Subcutaneous adipose tissue (tissue), 4 donors: Measurements from ENCODE around the gene ADGRD1. TPM values are rescaled to one million over a fixed set of nuclear protein-coding genes. Genes with fewer than 3 reads are reported as not detected.

Experiments used
- total RNA-seq, 4 donors: library from RNA; depleted of rRNA; stranded (reverse); fragments of >200 nt; gene quantifications; one replicate each; pipeline ENCODE4 v1.1.0, GENCODE V29; 2016
- TF ChIP-seq, protein P1 (sequence below): fragments of 450-650 bp; IDR thresholded peaks from one replicate; pipeline ENCODE4 v1.5.1; 2016; ENCODE audit warnings: low read depth, mild to moderate bottlenecking, control low read depth, antibody characterized with exemption, moderate library complexity

ADGRD1 gene
- total RNA-seq, 4 donors from 2014 or later, result 16.3 to 34.1 (median 24.1) TPM

DNA sequence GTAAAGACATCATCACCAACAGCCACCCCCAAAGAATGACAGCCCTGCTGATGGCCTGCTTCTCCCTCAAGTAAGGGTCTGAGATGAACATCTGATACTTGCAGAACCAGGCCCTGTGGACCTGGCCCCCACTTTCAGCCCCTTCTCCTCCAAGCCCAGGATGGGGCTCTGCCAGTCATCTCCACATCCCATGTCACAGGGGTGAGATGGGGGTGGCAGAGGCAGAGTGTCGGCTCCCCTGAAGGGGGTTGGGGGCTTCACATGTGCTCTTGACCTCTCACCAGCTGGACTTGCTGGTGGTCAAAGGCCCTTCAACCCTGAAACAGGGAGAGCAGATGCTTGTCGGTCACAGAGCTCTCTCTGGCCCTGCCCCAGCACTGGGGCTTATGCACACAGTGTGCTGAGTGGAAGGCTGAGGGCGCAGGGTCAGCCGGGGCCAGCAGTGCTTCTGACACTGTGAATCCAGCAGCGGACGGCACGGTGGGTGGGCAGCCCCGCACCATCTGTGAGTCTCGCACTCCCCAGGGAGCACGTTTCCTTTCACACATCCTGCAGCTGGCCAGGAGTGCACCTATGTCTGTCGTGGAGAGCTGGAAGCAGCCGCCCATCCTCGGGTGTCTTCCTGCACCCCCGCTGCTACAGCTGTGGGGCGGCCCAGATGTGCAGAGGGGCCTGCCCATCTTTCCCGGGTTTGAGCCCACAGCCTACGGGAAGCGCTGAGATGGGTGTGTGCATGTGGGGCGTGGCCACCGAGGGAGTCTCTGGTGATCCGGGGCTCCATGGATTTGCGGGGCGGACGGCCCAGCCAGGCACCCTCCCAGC lies 94.3 kb downstream of the ADGRD1 start:
- TF ChIP-seq, protein P1, sequence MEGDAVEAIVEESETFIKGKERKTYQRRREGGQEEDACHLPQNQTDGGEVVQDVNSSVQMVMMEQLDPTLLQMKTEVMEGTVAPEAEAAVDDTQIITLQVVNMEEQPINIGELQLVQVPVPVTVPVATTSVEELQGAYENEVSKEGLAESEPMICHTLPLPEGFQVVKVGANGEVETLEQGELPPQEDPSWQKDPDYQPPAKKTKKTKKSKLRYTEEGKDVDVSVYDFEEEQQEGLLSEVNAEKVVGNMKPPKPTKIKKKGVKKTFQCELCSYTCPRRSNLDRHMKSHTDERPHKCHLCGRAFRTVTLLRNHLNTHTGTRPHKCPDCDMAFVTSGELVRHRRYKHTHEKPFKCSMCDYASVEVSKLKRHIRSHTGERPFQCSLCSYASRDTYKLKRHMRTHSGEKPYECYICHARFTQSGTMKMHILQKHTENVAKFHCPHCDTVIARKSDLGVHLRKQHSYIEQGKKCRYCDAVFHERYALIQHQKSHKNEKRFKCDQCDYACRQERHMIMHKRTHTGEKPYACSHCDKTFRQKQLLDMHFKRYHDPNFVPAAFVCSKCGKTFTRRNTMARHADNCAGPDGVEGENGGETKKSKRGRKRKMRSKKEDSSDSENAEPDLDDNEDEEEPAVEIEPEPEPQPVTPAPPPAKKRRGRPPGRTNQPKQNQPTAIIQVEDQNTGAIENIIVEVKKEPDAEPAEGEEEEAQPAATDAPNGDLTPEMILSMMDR, result no peak

DNA sequence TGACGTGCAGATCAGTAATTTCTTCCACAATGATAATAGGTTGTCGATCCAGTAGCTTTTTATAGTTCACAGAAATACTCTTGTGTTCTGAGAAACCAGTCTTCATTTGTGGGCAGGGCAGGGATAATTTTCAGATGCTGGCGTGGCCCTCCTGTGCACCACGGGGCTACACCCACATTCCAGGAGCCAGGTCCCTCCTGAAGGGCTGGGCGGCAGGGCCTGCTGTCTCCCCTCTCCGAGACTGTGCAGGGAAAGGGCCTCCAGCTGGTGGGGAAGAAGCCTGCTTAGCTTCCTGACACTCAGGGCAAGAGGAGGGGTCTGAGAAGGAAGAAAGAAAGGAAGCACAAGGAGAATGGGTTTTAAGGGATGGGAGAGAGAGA lies 94.9 kb downstream of the ADGRD1 start:
- TF ChIP-seq, protein P1, result no peak

DNA sequence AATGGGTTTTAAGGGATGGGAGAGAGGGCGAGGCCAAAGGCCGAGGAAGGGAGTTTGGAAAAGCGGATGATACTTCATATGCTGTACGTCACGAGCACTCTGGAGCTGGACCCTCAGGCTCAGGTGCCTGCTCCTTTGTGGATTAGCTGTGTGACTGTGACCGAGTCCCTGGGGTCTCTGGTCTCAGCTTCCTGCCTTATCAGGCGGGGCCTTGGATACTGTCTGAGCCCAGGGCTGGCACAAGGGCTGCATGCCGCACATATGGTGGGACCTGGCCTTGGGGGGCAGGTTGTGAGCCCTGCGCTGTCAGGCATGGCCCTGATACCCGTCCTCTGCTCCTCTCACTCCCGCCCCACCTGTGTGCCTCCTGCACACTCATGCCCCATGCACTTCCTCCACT lies 95.3 kb downstream of the ADGRD1 start:
- TF ChIP-seq, protein P1, result no peak

DNA sequence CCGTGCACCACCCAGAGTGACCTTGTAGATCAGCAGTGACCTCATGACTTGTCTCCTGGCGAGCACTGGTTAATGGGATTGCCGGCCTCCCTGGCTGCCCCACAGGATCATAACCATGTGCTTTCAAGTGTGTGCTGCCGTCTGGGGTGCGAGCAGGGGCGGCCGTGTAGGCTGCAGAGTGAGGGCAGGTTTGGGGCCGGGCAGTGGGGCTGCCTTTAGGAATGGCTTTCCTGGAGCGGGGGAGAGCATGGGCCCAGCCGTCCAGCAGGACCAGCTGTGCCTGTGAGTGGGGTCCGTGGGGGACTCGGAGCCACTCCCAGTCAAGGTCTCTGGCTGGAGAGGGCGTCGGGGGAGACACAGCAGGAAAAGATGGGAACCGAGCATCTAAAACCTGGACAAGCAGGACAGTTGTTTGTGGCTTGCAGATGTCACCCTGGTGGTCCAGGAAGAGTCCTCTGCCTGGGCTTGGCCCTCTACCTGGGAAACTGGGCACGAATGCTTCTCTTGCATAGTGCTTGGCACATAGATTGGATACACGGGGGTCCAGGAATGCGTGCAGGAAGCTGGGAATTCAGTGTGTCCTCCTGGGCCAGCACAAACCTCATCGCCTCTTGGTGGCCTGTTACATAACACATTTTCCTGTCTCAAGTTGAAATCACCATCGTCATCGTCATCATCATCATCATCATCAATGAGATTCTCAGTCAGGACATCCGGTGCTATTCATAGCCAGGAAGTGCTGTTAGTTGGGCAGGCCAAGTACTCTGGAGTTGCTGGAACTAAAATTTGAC lies 96.0 kb downstream of the ADGRD1 start:
- TF ChIP-seq, protein P1, result no peak

GRCh38 chr12:131050463-131051154 lies 96.9 kb downstream of the ADGRD1 start:
- TF ChIP-seq, protein P1, result no peak

GRCh38 chr12:131051155-131051473 lies 97.4 kb downstream of the ADGRD1 start:
- TF ChIP-seq, protein P1, result no peak
